Tibial nerve (tissue), 3 donors: ENCODE data around the gene POLR3F.

Experiments used
- EP300 ChIP-seq, 2 donors: sonication (generic); formaldehyde crosslinking; IDR thresholded peaks; one replicate each; pipeline ENCODE4 v1.6.1; 2017; ENCODE audit warnings: antibody characterized with exemption in 2 of 2, mild to moderate bottlenecking in 1 of 2
- POLR2A ChIP-seq, 2 donors: fragments of 450-650 bp; IDR thresholded peaks; one replicate each; pipeline ENCODE4 v1.6.1; 2017; ENCODE audit warnings: antibody characterized with exemption in 2 of 2, mild to moderate bottlenecking in 2 of 2, moderate library complexity in 2 of 2

DNA sequence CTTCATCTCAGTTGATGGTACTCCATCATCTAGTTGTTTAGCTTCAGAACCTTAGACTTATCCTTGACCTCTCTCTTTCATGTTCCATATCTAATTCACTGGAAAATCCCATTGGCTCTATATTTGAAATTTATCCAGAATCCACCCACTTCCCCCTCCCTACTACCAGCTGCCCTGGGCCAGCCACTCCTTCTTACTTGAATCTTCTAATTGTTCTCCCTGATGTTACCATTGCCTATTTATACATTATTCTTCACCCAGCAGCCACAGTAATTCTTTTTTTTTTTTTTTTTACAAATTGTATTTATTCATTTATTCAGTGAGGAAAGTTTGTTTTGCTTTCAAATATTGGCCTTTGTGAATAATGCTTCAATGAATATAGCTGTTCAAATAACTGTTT is 48.8 kb downstream of the POLR3F start:
- TF ChIP-seq EP300 (IDR thresholded peaks at IDR 0.05) = no peak
- no peak for TF ChIP-seq POLR2A (IDR thresholded peaks at IDR 0.05)
